Endodermal cell (in vitro differentiated cells): ENCODE results near the gene MACROD2. TPM values are rescaled to one million over a fixed set of nuclear protein-coding genes. Genes with fewer than 3 reads are reported as not detected.

Experiments
- DNase-seq: peaks from one replicate; pipeline ENCODE4 v3.0.0-alpha.2; 2017
- H3K27ac ChIP-seq: 2 replicates; pipeline ENCODE4 v1.5.1; 2013; ENCODE audit warnings: mild to moderate bottlenecking, low read depth, low read length, moderate library complexity
- H3K27me3 ChIP-seq: 2 replicates; pipeline ENCODE4 v1.6.1; 2013; ENCODE audit warnings: mild to moderate bottlenecking, low read length, moderate library complexity; ENCODE audit not compliant: insufficient read depth, control insufficient read depth, poor library complexity, severe bottlenecking
- H3K36me3 ChIP-seq: 2 replicates; pipeline ENCODE4 v1.7.0; 2013; ENCODE audit warnings: mild to moderate bottlenecking, low read length, moderate library complexity; ENCODE audit not compliant: control insufficient read depth, insufficient read depth
- H3K4me1 ChIP-seq: one replicate; pipeline ENCODE4 v1.7.0; 2013; ENCODE audit warnings: low read length; ENCODE audit not compliant: control insufficient read depth, insufficient read depth
- H3K4me3 ChIP-seq: 2 replicates; pipeline ENCODE4 v1.5.1; 2013; ENCODE audit warnings: mild to moderate bottlenecking, low read length, moderate library complexity
- H3K9ac ChIP-seq: 2 replicates; pipeline ENCODE4 v1.6.1; 2013; ENCODE audit warnings: mild to moderate bottlenecking, low read length, moderate library complexity; ENCODE audit not compliant: poor library complexity, severe bottlenecking; ENCODE audit errors: extremely low read depth
- H3K9me3 ChIP-seq: 2 replicates; pipeline ENCODE4 v1.6.1; 2013; ENCODE audit warnings: mild to moderate bottlenecking, low read length, moderate library complexity; ENCODE audit not compliant: control insufficient read depth
- H3K27ac Mint-ChIP-seq: 2 replicates; pipeline ENCODE4 v1.8.0; 2020; ENCODE audit warnings: mixed read lengths
- H3K27me3 Mint-ChIP-seq: 2 replicates; pipeline ENCODE4 v1.8.0; 2021; ENCODE audit warnings: mild to moderate bottlenecking, mixed read lengths; ENCODE audit not compliant: insufficient read depth
- H3K36me3 Mint-ChIP-seq: 2 replicates; pipeline ENCODE4 v1.8.0; 2020; ENCODE audit warnings: low read depth, mixed read lengths
- H3K4me1 Mint-ChIP-seq: 2 replicates; pipeline ENCODE4 v1.8.0; 2020; ENCODE audit warnings: mixed read lengths
- H3K4me3 Mint-ChIP-seq: 2 replicates; pipeline ENCODE4 v1.8.0; 2020; ENCODE audit warnings: mild to moderate bottlenecking, moderate library complexity, mixed read lengths
- H3K9me3 Mint-ChIP-seq: 2 replicates; pipeline ENCODE4 v1.8.0; 2020; ENCODE audit warnings: mild to moderate bottlenecking, mixed read lengths
- CTCF ChIP-seq: fragments of 200-600 bp; sonication (generic); conservative IDR thresholded peaks from 2 replicates; pipeline ENCODE4 v1.5.0; 2021; ENCODE audit warnings: antibody characterized with exemption, mild to moderate bottlenecking
- WGBS, 2 experiments: methylation state at CpG; one replicate each; pipeline versions ENCODE4 v1.1.5 to v1.1.7; 2013; ENCODE audit warnings: missing lambda C conversion rate in 2 of 2, mixed read lengths in 1 of 2; ENCODE audit not compliant: insufficient coverage in 1 of 2, insufficient read length in 1 of 2; 5-methylcytosine and 5-hydroxymethylcytosine counted together
- total RNA-seq, 2 donors: library from RNA; stranded (reverse); fragmentation: NEBNext Ultra II Directional in 1 of 2; extraction: Animal tissue kit (Norgen Biotek cat#: 25700) in 1 of 2; gene quantifications; 2 replicates in 1 of 2; 3 replicates in 1 of 2; pipeline ENCODE4 v1.2.1, GENCODE V29; 2021

MACROD2 gene
- total RNA-seq, 2 donors from 2014 or later, result 2.3 to 4.8 TPM

GRCh38 chr20:14361509-14362345, 366.4 kb downstream of the MACROD2 start:
- H3K9me3 ChIP-seq, result peaks cover 23% of the 10 kb centered on the region
- H3K9me3 Mint-ChIP-seq, result peaks cover 25% of the 10 kb centered on the region
- H3K4me3 ChIP-seq, result no peak overlapping the region
- H3K27me3 ChIP-seq, result no peaks in the 10 kb centered on the region
- no peak for TF ChIP-seq CTCF
- peaks cover 6% of the 10 kb centered on the region for H3K4me1 Mint-ChIP-seq
- H3K4me1 ChIP-seq, result no peaks in the 10 kb centered on the region
- H3K27me3 Mint-ChIP-seq, result no peaks in the 10 kb centered on the region
- DNase-seq, result no peak
- no peak overlapping the region for H3K27ac Mint-ChIP-seq
- 86 to 99% methylated on average over 1 to 3 of the region's 3 CpGs for WGBS, 2 experiments
- no peak overlapping the region for H3K27ac ChIP-seq
- H3K9ac ChIP-seq, result no peak overlapping the region
- H3K4me3 Mint-ChIP-seq, result no peak overlapping the region
- no peaks in the 10 kb centered on the region for H3K36me3 ChIP-seq
- peaks cover 5% of the 10 kb centered on the region for H3K36me3 Mint-ChIP-seq

- Histone ChIP-seq H3K4me3 (no peak overlapping the region), H3K27me3 (no peaks in the 10 kb centered on the region), H3K36me3 (no peaks in the 10 kb centered on the region), H3K9me3 (peaks cover 2% of the 10 kb centered on the region), H3K27ac (peak overlapping the region; percentile 50), H3K4me1 (peaks cover 11% of the 10 kb centered on the region), H3K9ac (no peak overlapping the region)
- Mint-ChIP-seq H3K27ac (no peak overlapping the region), H3K9me3 (no peaks in the 10 kb centered on the region), H3K4me1 (peaks cover 30% of the 10 kb centered on the region), H3K36me3 (no peaks in the 10 kb centered on the region), H3K4me3 (no peak overlapping the region), H3K27me3 (no peaks in the 10 kb centered on the region)
- WGBS, 2 experiments, result 52 to 64% methylated on average over 2 to 3 of the region's 3 CpGs
- no peak for DNase-seq
- TF ChIP-seq CTCF, result no peak
These were observed 378.9 kb downstream of the MACROD2 start for GRCh38 chr20:14374196-14374595.

- peaks cover 11% of the 10 kb centered on the region for H3K4me1 ChIP-seq
- 43 to 58% methylated on average over 1 to 4 of the region's 4 CpGs for WGBS, 2 experiments
- Mint-ChIP-seq H3K9me3 (no peaks in the 10 kb centered on the region), H3K4me1 (peaks cover 28% of the 10 kb centered on the region), H3K27me3 (no peaks in the 10 kb centered on the region), H3K27ac (no peak overlapping the region), H3K4me3 (no peak overlapping the region), H3K36me3 (no peaks in the 10 kb centered on the region)
- no peak for TF ChIP-seq CTCF
- H3K9me3 ChIP-seq, result no peaks in the 10 kb centered on the region
- H3K27me3 ChIP-seq, result no peaks in the 10 kb centered on the region
- no peak for DNase-seq
- no peak overlapping the region for H3K9ac ChIP-seq
- no peak overlapping the region for H3K4me3 ChIP-seq
- H3K36me3 ChIP-seq, result no peaks in the 10 kb centered on the region
- no peak overlapping the region for H3K27ac ChIP-seq
These were observed 380.2 kb downstream of the MACROD2 start for GRCh38 chr20:14375416-14375985.
